DMS153 (cell line): ENCODE measurements around the gene NTSR1.
"Not testable (repeated sequence)": the region's sequence is repeated elsewhere in the genome, so short reads cannot be mapped to it uniquely, and the experiment has no call there.

ENCODE experiments used
- DNase-seq: peaks from one replicate; lab custom pipeline; 2025; lab: John Stamatoyannopoulos, UW

The NTSR1 gene

GRCh38 chr20:62674370-62674769 is 34.3 kb upstream of the NTSR1 start:
- no peak for DNase-seq

GRCh38 chr20:62675156-62675876 is 33.3 kb upstream of the NTSR1 start:
- DNase-seq, result no peak

GRCh38 chr20:62675877-62676260 is 32.8 kb upstream of the NTSR1 start:
- DNase-seq, result no peak

GRCh38 chr20:62676976-62677375 is 31.7 kb upstream of the NTSR1 start:
- DNase-seq, result no peak

- no peak for DNase-seq
Measured at GRCh38 chr20:62677678-62678077, 31.0 kb upstream of the NTSR1 start.

GRCh38 chr20:62678553-62678952 is 30.1 kb upstream of the NTSR1 start:
- DNase-seq, result no peak

- no peak for DNase-seq
Measured at GRCh38 chr20:62679978-62680589, 28.6 kb upstream of the NTSR1 start.

GRCh38 chr20:62682912-62683517 is 25.6 kb upstream of the NTSR1 start:
- no peak for DNase-seq

- not testable (repeated sequence) for DNase-seq
Measured at GRCh38 chr20:62683660-62684322, 24.8 kb upstream of the NTSR1 start.

- no peak for DNase-seq
Measured at GRCh38 chr20:62684981-62685380, 23.7 kb upstream of the NTSR1 start.

GRCh38 chr20:62685781-62686555 is 22.7 kb upstream of the NTSR1 start:
- DNase-seq, result peak; percentile 98

- DNase-seq, result no peak
Measured at GRCh38 chr20:62686869-62687830, 21.5 kb upstream of the NTSR1 start.

- no peak for DNase-seq
Measured at GRCh38 chr20:62688083-62688482, 20.6 kb upstream of the NTSR1 start.

GRCh38 chr20:62688855-62689460 is 19.7 kb upstream of the NTSR1 start:
- peak; percentile 37 for DNase-seq

- no peak for DNase-seq
Measured at GRCh38 chr20:62689861-62690260, 18.8 kb upstream of the NTSR1 start.

GRCh38 chr20:62690261-62690820 is 18.3 kb upstream of the NTSR1 start:
- DNase-seq, result no peak

- no peak for DNase-seq
Measured at GRCh38 chr20:62691487-62691886, 17.1 kb upstream of the NTSR1 start.

GRCh38 chr20:62692176-62692575 is 16.5 kb upstream of the NTSR1 start:
- DNase-seq, result no peak

- no peak for DNase-seq
Measured at GRCh38 chr20:62692801-62693523, 15.7 kb upstream of the NTSR1 start.
